Measurements from ENCODE around the gene HS1BP3. TPM values are rescaled to one million over a fixed set of nuclear protein-coding genes. Genes with fewer than 3 reads are reported as not detected.

Gene HS1BP3
- total RNA-seq, 4 donors from 2014 or later: 33.1 to 63.0 (median 41.0) TPM

- Histone ChIP-seq H3K27ac (peak overlapping the region in 3 of 4 donors; percentile 17 to 72 (median 69)), H3K9me3 (peaks cover 0 to 5% (median 0%) of the 10 kb centered on the region in 4 donors), H3K4me3 (no peak overlapping the region), H3K27me3 (no peaks in the 10 kb centered on the region), H3K4me1 (peaks cover 0 to 8% (median 6%) of the 10 kb centered on the region in 4 donors), H3K36me3 (no peaks in the 10 kb centered on the region)
- TF ChIP-seq POLR2A (IDR thresholded peaks at IDR 0.05) (no peak), CTCF (IDR thresholded peaks at IDR 0.05) (no peak)
- peak in 1 of 3 donors; percentile 32 for DNase-seq
These were observed 67.4 kb downstream of the HS1BP3 start for GRCh38 chr2:20583425-20583881.

- peak overlapping the region in 1 of 4 donors; percentile 72 for H3K27ac ChIP-seq
These were observed 68.2 kb downstream of the HS1BP3 start for GRCh38 chr2:20582600-20583221.

GRCh38 chr2:20580690-20581437, 70.0 kb downstream of the HS1BP3 start:
- Histone ChIP-seq H3K36me3 (no peaks in the 10 kb centered on the region), H3K27ac (no peak overlapping the region), H3K4me3 (no peak overlapping the region), H3K9me3 (peaks cover 0 to 5% (median 0%) of the 10 kb centered on the region in 4 donors), H3K4me1 (peaks cover 0 to 21% (median 10%) of the 10 kb centered on the region in 4 donors), H3K27me3 (no peaks in the 10 kb centered on the region)
- no peak for TF ChIP-seq POLR2A (IDR thresholded peaks at IDR 0.05)
- TF ChIP-seq CTCF (IDR thresholded peaks at IDR 0.05): no peak
- peak in 1 of 3 donors; percentile 23 for DNase-seq

More at GRCh38 chr2:20582600-20583221, 68.2 kb downstream of the HS1BP3 start:
- no peaks in the 10 kb centered on the region for H3K27me3 ChIP-seq
- DNase-seq: peak in 1 of 3 donors; percentile 26
- peaks cover 0 to 9% (median 8%) of the 10 kb centered on the region in 4 donors for H3K4me1 ChIP-seq
- no peaks in the 10 kb centered on the region for H3K36me3 ChIP-seq
- no peak overlapping the region for H3K4me3 ChIP-seq
- TF ChIP-seq CTCF (IDR thresholded peaks at IDR 0.05) (no peak), POLR2A (IDR thresholded peaks at IDR 0.05) (no peak)
- H3K9me3 ChIP-seq: peaks cover 0 to 5% (median 0%) of the 10 kb centered on the region in 4 donors

- Histone ChIP-seq H3K36me3 (no peaks in the 10 kb centered on the region), H3K4me3 (no peak overlapping the region), H3K27me3 (no peaks in the 10 kb centered on the region), H3K4me1 (peaks cover 0 to 21% (median 10%) of the 10 kb centered on the region in 4 donors), H3K27ac (peak overlapping the region; percentile 35 to 75 (median 66)), H3K9me3 (peaks cover 0 to 5% (median 0%) of the 10 kb centered on the region in 4 donors)
- no peak for TF ChIP-seq POLR2A (IDR thresholded peaks at IDR 0.05)
- TF ChIP-seq CTCF (IDR thresholded peaks at IDR 0.05): no peak
- peak in 1 of 3 donors; percentile 39 for DNase-seq
These were observed 71.0 kb downstream of the HS1BP3 start for GRCh38 chr2:20579866-20580265.

GRCh38 chr2:20578895-20579825, 71.7 kb downstream of the HS1BP3 start:
- DNase-seq: peak in 2 of 3 donors; percentile 56 to 80
- peak overlapping the region; percentile 41 to 75 (median 66) for H3K27ac ChIP-seq
- H3K27me3 ChIP-seq: no peaks in the 10 kb centered on the region
- peaks cover 0 to 21% (median 10%) of the 10 kb centered on the region in 4 donors for H3K4me1 ChIP-seq
- peaks cover 0 to 5% (median 0%) of the 10 kb centered on the region in 4 donors for H3K9me3 ChIP-seq
- no peak overlapping the region for H3K4me3 ChIP-seq
- no peaks in the 10 kb centered on the region for H3K36me3 ChIP-seq
- TF ChIP-seq CTCF (IDR thresholded peaks at IDR 0.05): no peak
- TF ChIP-seq POLR2A (IDR thresholded peaks at IDR 0.05): no peak
